ENCODE measurements around the gene ITGA2.

The ITGA2 gene

DNA sequence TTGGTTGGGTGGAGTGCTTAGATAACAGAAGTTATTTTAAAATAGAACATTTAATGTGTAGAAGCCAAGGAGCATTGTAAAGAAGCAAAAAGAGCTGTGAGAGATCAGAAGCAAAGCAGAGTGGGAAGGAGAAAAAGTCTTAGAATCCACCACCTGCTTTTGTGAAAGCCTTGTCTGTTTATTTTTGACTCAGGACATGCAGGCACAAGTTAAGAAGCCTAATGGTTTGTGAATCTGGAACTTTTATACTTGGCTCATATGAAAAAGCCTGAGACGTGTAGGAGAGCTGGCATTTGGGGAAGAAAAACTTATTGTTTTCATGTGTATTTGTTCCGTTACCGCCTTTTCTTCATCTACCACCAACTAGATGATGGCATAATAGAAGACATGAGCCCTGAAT, 38.5 kb upstream of the ITGA2 start:
- TF ChIP-seq, protein P1, sequence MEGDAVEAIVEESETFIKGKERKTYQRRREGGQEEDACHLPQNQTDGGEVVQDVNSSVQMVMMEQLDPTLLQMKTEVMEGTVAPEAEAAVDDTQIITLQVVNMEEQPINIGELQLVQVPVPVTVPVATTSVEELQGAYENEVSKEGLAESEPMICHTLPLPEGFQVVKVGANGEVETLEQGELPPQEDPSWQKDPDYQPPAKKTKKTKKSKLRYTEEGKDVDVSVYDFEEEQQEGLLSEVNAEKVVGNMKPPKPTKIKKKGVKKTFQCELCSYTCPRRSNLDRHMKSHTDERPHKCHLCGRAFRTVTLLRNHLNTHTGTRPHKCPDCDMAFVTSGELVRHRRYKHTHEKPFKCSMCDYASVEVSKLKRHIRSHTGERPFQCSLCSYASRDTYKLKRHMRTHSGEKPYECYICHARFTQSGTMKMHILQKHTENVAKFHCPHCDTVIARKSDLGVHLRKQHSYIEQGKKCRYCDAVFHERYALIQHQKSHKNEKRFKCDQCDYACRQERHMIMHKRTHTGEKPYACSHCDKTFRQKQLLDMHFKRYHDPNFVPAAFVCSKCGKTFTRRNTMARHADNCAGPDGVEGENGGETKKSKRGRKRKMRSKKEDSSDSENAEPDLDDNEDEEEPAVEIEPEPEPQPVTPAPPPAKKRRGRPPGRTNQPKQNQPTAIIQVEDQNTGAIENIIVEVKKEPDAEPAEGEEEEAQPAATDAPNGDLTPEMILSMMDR (IDR thresholded peaks at IDR 0.05), result no peak

DNA sequence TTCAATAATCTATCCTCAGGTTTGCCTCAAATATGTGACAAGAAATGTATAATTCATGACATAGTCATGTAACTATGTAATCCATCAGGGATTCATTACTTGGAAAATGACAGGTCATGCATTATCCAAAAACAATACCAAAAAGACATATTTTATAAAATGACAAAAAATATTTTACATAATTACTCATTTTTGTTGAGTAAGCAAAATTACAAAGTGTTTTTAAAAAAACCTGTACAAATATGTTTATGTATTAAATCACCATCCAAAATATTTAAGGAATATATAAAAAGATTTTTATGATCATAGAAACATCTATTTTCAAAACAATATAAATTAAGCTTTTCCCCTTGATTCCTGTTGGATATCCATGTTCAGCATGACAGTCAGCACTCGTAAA, 36.7 kb upstream of the ITGA2 start:
- TF ChIP-seq, protein P1 (IDR thresholded peaks at IDR 0.05), result no peak

DNA sequence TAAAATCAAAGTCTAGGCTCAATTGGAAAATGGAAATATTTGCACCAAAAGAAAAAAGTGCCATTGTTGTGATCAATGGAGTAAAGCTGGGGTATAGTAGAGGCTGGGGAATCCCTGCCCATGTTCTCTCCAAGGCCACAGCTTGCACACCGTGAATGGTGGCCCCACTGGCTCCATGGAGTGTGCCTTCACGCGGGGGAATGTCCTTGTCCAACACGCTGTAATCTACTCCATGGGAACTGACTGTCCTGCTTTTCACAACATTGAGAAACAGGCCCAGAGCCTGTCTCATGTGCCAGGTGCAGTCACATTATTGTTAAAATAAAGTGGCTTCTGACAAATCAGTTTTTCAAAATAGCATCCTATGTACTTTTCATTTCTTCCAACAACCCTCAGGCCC, 33.1 kb upstream of the ITGA2 start:
- TF ChIP-seq, protein P1 (IDR thresholded peaks at IDR 0.05), result no peak

- TF ChIP-seq, protein P1 (IDR thresholded peaks at IDR 0.05), result no peak
Measured at GRCh38 chr5:52956915-52957747, 32.0 kb upstream of the ITGA2 start.

- TF ChIP-seq, protein P1 (IDR thresholded peaks at IDR 0.05), result no peak
Measured at GRCh38 chr5:52961274-52961681, 27.9 kb upstream of the ITGA2 start.

DNA sequence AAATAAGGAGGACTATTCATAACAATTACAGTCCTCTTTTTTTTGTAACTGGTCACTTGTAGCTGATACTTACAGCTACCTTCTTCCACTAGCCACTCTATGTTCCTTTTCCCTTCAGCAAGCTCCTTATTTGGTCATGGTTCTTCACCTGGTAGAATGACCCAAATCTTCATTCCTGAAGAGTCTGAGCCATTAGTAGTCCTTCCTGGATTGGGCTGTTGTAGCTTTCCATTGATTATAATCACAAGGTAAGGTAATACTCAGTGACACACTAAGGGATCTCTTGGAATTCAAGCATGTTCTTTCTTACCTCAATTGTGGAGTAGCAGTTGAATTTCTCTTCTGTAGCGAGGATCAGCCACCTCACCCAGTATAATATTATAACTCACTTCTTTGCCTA, 25.5 kb upstream of the ITGA2 start:
- TF ChIP-seq, protein P1 (IDR thresholded peaks at IDR 0.05), result no peak

DNA sequence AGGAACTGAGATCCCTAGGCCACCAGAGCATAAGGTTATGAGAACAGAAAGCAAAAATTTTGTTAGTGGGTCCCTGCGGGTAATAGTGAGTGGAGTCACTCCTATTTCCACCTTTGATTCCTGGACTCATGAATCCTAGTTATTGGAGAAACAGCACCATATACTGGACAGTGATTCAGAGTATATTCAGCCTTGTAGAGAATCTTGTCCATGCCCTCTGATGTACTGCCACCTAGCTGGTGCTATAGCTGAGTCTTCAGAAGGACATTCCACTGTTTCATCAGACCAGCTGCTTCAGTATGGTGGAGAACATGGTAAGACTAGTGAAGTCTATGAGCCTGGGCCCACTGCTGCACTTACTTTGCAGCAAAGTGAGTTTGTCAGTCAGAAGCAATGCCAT, 25.0 kb upstream of the ITGA2 start:
- TF ChIP-seq, protein P1 (IDR thresholded peaks at IDR 0.05), result no peak
